ENCODE data around the gene GABBR2. TPM values are rescaled to one million over a fixed set of nuclear protein-coding genes. Genes with fewer than 3 reads are reported as not detected.
A peak's percentile ranks its signal among the peaks of the same experiment; 100 is the strongest.

The GABBR2 gene
- total and polyA plus RNA-seq, 9 of the 15 experiments (the other 6 are each of a cell fraction or from before 2014, with no cell fraction given) = 0.15 to 1.9 (median 0.32) TPM

GRCh38 chr9:98575379-98576346, 133.1 kb downstream of the GABBR2 start (continued):
- TF ChIP-seq ETV6 (IDR thresholded peaks at IDR 0.05; ENCODE audit: borderline replicate concordance in 1 of 2, low read depth in 2 of 2, low read length in 1 of 2) (no peak), ETV6 (CRISPR knock-in tag; IDR thresholded peaks at IDR 0.05; ENCODE audit: borderline replicate concordance) (no peak; the same call in 1 of the 2 replicates), ZNF75A (CRISPR knock-in tag; IDR thresholded peaks at IDR 0.05) (no peak), ASH1L (IDR thresholded peaks at IDR 0.05; ENCODE audit: borderline replicate concordance, low read depth, partially characterized antibody) (no peak), ZNF655 (CRISPR knock-in tag; IDR thresholded peaks at IDR 0.05) (no peak), RHOXF2B (CRISPR knock-in tag; conservative IDR thresholded peaks at IDR 0.05) (no peak), RBBP5 (IDR thresholded peaks at IDR 0.05; ENCODE audit: borderline replicate concordance, insufficient read depth, low read length, poor library complexity, severe bottlenecking) (peak; percentile 46), MTA3 (IDR thresholded peaks at IDR 0.05; ENCODE audit: borderline replicate concordance) (peak; percentile 65; the same call in 1 of the 2 replicates), ZEB2 (IDR thresholded peaks at IDR 0.05) (peak; percentile 83), ZBTB9 (CRISPR knock-in tag; IDR thresholded peaks at IDR 0.05) (peak; percentile 94), RFX1 (IDR thresholded peaks at IDR 0.05) (no peak), RB1 (IDR thresholded peaks at IDR 0.05; ENCODE audit: low read depth) (0 out of 2 replicates have a peak, but pooled peaks have one; percentile 19), AFF1 (IDR thresholded peaks at IDR 0.05; ENCODE audit: low read depth in 1 of 2, partially characterized antibody in 2 of 2) (no peak), ETS1 (conservative IDR thresholded peaks at IDR 0.05; ENCODE audit: control insufficient read depth, low read depth, low read length) (no peak), BRF2 (IDR thresholded peaks at IDR 0.05; ENCODE audit: borderline replicate concordance, insufficient read depth, insufficient read length) (no peak), HLTF (IDR thresholded peaks at IDR 0.05) (no peak), DIDO1 (tag; IDR thresholded peaks at IDR 0.05; ENCODE audit: low read depth) (no peak), MCM3 (IDR thresholded peaks at IDR 0.05) (no peak)

Data from K562 (cell line).